Renal pelvis (tissue), 4 donors: ENCODE results near the gene VAMP2. TPM values are rescaled to one million over a fixed set of nuclear protein-coding genes. Genes with fewer than 3 reads are reported as not detected.
A peak's percentile ranks its signal among the peaks of the same experiment; 100 is the strongest.
"Not testable (repeated sequence)": the region's sequence is repeated elsewhere in the genome, so short reads cannot be mapped to it uniquely, and the experiment has no call there.

Source experiments
- DNase-seq: peaks from one replicate; pipeline ENCODE4 v3.0.0-alpha.2; 2013
- polyA plus RNA-seq, 3 donors: library from polyadenylated mRNA; unstranded; fragments of 120-200 nt; gene quantifications; one replicate each; pipeline ENCODE4 v1.2.1, GENCODE V29; 2013; ENCODE audit not compliant: insufficient read length in 3 of 3

VAMP2 gene
- polyA plus RNA-seq, 3 donors: 108 to 139 (median 131) TPM

DNA sequence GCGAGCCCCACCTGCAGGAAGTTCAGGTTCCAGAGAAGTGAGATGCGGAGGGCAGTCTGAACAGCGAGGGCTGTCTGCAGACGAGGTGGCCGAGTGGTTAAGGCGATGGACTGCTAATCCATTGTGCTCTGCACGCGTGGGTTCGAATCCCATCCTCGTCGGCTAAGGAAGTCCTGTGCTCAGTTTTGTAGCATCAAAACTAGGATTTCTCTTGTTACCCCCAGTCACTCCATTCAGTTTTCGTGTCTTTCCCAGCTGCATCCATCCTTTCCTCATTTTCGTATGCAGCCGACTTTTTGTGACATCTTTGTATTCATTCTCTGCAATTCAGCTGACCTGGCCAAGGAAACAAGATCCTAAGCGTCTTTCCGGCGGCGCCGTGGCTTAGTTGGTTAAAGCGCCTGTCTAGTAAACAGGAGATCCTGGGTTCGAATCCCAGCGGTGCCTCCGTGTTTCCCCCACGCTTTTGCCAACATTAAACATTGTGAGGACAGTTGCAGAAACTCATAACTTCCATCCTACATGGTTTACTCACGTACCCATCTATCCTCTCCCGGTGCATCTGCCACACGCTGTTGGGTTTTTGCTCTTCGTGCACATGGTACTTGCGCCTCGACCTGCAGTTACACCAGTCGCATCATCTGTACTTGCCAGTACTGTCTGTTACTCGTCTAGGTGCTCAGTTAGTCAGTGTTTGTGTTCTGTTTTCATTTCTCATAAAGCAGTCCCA, 24.2 kb upstream of the VAMP2 start:
- peak; percentile 94 for DNase-seq

DNA sequence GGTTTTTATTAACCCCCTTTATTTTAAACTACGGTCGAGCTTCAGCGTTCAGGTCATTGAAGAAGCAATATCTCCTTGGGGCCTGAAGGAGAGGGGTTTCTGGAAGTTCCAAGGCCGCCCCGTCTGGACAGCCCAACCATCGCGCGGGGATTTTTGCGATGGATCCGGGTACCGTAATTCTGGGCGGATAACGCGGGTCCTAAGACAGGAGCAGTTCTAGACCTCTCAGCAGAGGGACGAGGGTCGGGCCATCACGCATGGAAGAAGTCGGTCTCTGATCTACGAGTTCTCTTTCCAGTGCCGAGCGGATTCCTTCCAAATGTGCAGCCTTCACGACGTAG, 23.7 kb upstream of the VAMP2 start:
- DNase-seq: no peak

DNA sequence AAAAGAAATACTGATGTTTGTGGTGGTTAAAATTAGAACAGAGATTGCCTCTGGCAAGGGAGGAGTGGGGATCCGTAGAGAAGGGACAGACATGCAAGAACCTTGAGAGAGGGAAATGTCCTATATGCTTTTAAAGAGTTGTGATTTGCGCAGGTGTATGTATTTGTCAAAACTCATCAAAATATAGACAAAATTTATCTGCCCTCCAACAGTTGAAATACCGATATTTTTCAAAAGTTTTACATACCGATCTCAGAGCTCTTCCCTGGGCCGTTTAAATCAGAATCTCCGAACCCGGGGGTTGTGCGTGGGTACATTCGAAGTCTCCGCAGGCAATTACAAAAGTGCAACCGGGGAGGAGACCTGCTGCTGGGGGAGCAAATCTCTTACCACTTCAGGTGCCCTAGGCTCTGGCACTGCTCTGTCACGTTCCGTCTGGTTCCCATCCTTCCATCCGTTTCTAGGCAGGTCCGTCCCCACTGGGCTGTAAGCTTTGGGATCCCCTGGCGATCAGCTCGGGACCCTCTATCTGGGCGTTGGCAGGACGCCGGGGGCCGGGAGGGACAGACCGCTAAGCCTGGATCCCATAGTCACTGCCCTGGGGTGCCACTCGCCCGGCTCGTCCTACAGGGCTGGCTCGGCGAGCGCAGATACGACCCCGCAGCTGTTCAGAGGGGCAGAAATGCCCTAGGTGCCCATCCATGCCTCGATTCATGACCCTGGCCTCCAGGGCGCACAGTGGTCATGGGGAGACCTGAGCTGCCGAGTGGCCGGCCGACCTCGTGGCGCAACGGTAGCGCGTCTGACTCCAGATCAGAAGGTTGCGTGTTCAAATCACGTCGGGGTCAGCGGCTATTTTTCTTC, 23.1 kb upstream of the VAMP2 start:
- no peak for DNase-seq

DNA sequence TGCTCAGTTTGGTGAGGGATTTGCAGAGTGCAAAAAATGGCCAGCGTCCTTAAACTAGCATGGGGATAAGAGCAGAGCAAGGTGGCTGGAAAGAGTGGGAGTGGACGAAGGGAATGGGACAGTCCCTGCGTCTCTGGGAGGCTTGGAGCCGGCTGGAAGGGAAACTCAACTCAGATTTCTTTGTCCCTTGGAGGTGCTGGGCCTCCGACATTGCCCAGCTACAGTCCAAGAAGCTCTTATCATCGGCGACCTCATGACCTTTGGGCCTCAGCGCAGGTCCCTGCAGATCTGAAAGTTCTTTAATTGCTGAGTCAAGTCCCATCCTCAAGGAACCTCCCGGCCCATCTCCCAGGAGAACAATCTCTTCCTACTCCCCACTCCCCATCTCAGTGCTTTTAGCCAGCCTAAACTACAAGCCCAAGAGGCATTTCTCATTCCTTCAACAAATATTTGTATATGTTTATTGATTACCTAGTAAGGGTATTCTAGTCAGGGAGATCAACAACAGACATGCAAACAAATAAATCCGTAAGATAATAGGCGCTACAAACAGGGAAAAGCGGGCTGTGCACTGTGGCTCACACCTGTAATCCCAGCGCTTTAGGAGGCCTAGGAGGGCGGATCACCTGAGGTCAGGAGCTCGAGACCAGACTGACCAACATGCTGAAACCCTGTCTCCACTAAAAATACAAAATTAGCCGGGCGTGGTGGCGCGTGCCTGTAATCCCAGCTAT, 14.4 kb upstream of the VAMP2 start:
- DNase-seq: no peak

DNA sequence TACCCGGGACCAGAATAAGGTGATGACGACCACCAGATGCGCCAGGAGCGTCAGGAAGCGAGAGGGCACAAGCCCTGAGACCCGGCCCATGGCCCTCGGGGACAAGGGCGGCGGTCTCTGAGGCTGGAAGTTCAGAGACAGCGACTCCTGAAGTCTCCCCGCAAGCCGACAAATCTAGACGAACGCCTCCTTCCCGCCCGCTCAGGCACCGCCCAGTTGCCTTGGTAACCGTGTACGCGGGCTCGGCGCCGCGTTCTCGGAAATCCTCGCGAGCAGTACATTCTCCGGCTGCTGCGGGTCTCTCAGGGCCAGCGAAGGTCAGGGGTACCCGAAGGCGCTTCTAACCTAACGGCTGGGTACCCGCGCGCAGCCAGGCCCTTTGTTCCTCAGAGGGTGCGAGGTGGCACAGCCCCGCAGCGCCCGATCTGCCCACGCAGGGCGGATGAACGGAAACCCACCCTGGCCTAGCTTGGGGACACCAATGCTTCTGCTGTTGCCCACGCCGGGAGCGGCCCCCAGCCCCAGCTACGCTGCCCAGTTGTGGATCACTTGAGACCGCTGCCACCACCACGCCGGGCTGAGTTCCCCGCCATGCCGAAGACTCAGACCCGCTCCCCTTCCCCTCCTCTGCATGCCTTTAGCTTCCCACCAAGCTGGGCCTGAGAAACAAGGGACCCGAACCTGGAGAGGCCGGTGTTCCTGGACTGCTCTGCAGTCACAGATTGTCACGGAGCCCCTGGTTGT, 13.6 kb upstream of the VAMP2 start, which contains the start of gene TMEM107:
TSS of gene TMEM107 (minus strand) at position 184 of the 744 bp plus-strand sequence. CDS start at position 90, 94 bp downstream.
- DNase-seq: peak; percentile 90

DNA sequence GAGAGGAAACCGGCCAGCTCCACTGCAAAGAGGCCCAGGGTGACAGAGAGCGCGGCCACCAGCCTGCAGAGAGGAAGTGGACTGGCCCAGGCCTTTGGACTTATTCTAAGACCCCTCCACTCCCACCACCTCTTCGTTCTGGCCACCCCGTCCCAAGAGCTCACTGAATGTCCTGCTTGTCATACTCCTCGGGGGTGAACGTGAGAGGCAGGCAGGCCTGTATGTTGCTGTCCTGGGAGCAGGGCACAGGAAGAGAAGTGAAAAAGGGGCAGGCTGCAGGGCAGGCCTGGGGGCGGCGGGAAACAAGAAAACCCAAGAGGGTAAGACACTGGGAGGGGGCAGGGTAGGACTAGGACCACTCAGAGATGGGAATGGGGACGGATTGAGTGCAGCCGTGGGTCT, 13.0 kb upstream of the VAMP2 start:
- no peak for DNase-seq

DNA sequence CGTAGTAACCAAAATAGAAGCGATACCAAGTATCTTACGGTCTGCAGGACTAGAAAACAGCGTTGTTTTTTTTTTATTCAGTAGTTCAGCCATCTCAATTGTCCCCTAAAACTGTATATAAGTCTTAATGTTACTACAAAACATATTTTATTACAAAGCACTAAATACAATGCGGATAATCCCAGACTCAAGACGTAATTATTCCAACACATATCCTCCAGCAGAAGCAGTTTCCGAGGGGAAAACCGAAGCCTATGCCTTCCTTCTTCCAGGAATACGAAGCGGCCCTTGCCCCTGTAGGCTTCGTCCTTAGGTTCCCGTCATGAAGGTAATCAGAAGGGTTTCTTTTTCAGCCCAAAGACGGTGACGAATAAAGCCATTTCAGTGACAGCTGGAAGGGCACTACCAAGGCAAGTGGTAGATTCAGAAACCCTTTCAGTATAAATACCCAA, 11.1 kb upstream of the VAMP2 start:
- DNase-seq: no peak

DNA sequence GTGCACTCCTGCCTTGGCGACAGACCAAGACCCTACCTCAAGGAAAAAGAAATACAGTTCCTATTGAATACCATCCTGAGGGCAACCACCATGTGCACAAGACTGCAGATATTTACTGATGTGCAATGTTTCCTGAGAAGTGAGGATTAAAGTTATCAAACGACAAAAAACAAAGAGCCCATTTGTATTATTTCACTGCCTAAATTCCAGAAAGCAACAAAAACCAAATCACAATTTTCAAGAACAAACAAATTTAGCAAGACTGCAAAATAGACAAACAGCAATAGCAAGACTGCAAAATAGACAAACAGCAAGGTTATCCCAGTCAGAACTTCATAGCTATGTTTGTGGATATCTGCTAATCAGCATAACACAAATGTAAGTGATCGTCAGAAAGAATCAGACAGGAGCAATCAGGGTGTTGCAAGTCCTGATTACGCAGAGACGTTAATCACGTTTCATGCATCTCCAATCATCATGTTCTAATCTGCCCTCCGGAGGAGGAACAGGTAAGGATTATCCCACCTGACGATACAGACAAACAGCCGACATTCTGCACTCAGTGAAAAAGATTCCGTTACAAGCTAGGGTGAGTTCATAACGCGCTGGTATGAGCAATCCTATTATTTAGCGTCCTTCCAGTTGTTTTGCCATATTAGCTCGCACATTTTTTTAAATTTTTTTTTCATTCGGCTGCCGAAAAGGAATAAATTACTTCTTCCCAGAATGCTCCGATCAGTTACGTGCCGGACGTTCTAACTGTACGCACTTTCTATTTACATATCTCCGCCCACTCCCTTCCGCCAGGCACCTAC, 10.5 kb upstream of the VAMP2 start:
- DNase-seq: peak; percentile 95

DNA sequence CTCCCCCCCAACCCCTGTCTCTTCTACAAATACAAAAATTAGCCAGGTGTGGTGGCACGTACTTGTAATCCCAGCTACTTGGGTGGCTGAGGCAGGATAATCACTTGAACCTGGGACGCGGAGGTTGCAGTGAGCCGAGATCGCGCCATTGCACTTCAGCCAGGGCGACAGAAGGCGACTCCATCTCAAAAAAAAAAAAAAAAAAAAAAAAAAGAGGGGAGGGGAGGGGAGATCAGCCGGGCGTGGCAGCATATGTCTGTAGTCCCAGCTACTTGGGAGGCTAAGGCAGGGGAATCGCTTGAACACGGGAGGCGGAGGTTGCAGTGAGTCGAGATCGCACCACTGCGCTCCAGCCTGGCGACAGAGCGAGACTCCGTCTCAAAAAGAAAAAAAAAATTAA, 7.4 kb upstream of the VAMP2 start:
- not testable (repeated sequence) for DNase-seq

DNA sequence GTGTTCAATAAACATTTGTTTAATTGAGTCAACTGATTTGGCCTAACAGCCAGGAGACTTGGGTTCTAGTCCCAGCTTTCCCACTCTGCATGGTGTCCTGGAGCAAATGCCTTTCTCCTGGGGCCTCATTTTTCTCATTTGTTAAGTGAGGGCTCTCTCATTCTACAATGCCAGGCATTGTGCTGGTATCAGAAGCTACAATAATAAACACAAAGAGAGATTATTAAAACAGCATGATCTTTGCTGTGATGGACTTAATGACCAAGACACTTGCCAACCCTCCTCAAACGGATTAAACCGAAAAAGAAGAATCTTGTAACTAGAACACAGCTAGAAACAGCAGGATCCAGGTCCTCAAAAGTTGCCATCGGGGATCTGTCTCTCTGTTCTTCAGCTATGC, 4.8 kb upstream of the VAMP2 start:
- DNase-seq: no peak

DNA sequence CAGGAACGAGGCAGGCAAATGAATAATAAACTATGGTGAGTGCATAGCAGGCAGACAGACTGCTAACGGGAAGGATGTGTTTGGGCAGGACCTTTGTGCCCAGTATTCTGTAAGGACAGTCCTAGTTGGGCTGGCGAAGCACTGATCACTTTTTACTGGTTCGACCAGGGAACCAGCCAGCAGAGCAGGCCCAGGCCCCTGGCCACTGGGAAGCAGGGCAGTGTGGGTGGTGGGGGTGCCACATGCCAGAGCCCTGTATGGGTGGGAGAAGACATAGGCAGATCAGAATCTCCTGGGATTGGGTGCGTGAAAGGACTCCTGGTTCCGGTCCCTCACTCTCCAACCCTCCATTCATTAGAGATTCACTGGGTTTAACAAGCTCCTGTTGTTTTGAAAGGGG, 4.0 kb upstream of the VAMP2 start:
- DNase-seq: no peak

DNA sequence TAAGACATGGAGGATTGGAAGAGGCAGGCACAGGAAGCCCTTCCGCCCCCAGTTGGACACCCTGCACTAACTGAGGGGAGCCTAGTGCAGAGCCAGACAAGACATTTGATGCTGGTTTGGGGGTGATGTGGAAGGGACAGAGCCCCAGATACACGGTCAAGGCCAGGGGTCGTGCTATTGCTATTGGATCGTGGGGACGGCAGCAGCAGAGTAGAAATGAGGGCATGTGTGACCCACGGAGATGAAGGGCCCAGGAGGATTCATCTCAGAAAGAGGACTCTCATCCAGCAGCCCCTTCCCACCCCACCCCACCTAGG, 2.0 kb upstream of the VAMP2 start:
- no peak for DNase-seq

DNA sequence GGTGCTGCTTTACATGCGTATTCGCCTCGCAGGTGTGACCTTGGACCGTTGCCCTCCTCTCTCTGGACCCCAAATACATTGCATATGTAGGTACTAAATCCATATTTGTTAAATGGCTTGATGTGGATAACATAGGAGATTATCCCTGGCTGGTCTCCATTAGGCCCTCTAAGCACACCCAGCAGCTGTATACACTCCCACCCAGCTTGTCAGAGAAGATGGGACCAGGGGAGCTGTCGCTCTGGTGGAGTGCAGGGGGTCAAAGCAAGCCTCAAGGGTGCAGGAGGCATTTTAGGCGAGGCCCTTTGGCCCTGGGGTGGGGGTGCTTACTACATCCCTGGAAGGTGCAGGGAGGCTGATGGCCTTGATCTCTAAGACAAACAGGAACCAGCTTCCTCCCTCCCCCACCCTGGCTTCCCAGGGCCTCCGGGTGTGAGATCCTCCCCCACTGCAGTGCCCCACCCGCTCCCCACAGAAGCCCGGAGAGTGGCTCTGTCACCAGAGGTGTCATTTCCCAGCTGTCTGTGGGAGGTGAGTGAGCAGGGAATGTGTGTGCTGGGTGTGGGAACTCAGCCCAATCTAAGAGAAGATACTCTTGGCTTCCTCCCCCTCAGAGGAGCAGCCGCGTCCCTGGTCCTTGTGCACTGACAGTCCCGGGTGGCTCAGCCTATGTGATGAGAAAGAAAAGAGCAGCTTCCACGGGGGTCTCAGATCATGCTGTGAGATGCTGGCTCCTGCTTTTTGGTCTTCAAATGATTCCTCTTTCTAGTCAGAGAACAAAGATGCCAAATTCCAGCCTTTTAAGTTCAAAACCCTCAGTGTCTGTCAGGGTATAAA, 1.4 kb upstream of the VAMP2 start:
- peak; percentile 83 for DNase-seq

DNA sequence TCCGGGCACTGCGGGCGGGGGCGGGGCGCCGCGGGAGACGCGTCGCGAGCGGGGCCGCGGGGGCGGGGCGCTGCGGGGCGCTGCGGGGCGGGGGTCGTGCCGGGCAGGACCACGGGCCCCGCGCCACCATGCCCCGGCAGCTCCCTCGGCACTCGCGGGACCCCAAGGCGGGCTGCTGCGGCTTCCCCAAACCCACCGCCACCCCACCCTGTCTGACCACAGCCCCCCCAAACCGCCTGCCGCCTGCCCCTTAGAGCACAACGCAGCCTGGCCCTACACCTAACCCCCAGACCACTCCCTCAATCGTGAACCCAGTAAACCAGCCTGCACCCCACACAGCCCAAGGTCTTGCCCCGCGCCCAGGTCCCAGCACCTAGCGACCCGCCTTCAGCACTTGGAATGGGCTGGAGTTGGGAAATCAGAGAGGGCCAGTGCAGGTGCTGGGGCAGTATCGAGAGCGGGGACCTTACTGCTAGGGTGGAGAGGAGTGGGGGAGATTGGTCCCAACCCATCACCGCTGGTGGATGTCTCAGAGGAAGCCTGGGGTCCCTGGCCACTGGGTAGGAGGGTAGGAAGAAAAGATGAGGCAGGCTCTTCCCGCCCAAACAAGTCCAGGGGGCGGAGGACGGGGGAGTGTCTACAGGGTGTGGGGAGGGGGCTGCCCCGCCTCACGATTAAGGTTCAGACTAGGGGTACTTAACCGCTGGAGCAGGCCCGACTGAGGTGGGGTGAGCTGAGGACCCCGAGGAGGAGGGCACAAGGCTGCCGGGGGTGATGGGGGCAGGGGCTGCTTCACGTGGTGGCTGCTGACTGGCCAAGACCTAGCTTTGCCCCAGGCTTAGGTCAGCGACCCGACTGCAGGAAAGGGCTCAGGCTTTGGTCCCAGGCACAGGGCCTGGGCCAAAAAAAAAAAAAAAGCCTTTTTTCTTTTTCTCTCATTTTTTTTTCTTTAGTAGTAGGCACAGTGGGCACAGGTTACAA, 539 bp upstream of the VAMP2 start:
- DNase-seq: no peak

DNA sequence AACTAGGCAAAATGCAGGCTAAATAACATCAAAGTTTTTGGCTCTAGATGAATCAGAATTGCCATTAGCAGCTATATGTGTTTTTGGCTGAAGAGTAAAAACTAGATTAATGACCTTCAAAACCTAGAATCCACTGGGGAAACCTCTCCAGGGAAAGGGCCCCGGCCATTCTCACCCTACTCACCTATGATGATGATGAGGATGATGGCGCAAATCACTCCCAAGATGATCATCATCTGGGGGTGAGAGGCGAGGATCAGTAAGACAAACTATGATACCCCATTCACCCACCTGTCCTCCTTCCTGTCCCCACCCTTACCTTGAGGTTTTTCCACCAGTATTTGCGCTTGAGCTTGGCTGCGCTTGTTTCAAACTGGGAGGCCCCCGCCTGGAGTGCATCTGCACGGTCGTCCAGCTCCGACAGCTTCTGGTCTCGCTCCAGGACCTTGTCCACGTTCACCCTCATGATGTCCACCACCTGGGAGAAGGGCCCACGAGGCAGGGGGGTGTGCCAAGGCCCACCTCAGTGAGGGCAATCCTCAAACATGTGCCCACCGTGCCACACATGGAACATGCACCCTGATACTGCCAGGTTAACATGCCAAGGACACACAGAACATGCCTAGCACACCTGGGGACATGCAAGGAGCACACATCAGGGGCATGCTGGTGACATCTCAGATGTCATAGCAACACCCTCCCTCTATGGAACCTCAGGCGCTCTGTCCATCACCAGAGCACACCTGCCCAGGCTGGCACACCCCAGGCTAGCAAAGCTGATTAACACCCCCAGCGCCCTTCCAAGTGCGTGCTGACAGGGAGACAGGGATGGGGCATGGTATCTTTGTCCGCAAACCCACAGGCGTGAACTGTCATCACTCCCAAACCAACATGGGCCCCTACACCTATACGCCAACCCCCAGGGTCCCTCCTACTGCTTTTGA, 1.2 kb downstream of the VAMP2 start:
- DNase-seq: no peak

DNA sequence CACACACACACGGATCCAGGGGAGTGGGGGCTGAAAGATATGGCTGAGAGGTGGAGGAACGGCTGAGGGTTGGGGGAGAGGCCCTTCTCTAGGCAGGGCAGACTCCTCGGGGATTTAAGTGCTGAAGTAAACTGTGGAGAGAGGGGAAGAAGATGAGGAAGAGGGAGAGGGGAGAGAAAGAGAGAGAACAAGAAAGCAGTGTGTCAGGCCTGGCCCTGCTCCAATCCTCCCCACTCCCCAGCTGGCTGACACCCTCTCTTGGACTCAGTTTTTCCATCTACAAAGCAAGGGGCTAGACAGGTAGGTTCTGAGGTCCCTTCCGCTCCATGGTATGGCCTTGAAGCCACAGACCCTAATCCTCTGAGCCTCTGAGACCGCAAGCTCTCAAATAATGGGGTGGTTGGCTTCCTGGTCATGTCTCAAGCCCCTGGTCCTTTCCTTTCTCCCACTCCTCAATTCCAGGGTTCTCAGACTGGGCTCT, 2.0 kb downstream of the VAMP2 start:
- no peak for DNase-seq

DNA sequence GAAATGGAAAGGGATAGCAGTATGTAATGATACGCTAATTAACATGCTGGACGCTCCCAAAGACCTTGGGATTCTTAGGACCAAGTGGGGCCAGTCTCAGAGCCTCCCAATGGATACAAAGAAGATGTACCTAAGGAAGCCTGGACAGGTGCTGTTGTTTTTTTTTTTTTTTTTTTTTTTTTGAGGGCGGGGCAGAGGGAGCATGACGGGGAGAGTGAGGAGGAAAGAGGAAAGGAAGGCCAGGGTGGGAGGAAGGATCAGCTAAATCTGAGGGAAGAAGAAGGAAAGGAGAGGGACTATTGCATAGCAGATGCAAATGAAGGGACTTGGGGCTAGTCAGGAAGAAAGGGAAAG, 2.5 kb downstream of the VAMP2 start:
- DNase-seq: no peak
